ENCODE data around the gene LRP11.

LRP11 gene

GRCh38 chr6:149809798-149810197, 54.4 kb downstream of the LRP11 start:
- no peak for TF ChIP-seq CTCF (conservative IDR thresholded peaks at IDR 0.05)
- H3K27ac ChIP-seq: no peak overlapping the region

- no peak overlapping the region for H3K27ac ChIP-seq
- no peak for TF ChIP-seq CTCF (conservative IDR thresholded peaks at IDR 0.05)
Observed at GRCh38 chr6:149806127-149806526, 58.0 kb downstream of the LRP11 start.

- H3K27ac ChIP-seq: no peak overlapping the region
- TF ChIP-seq CTCF (conservative IDR thresholded peaks at IDR 0.05): no peak
Observed at GRCh38 chr6:149783551-149783950, 80.6 kb downstream of the LRP11 start.

- no peak overlapping the region for H3K27ac ChIP-seq
Observed at GRCh38 chr6:149782337-149782736, 81.8 kb downstream of the LRP11 start.

GRCh38 chr6:149781715-149782114, 82.4 kb downstream of the LRP11 start:
- H3K27ac ChIP-seq: 0 out of 2 replicates have a peak overlapping the region, but pooled peaks have one; percentile 16
- TF ChIP-seq CTCF (conservative IDR thresholded peaks at IDR 0.05): no peak

More at GRCh38 chr6:149782337-149782736, 81.8 kb downstream of the LRP11 start:
- no peak for TF ChIP-seq CTCF (conservative IDR thresholded peaks at IDR 0.05)

- peak overlapping the region; percentile 1; the same call in 1 of the 2 replicates for H3K27ac ChIP-seq
- TF ChIP-seq CTCF (conservative IDR thresholded peaks at IDR 0.05): no peak
Observed at GRCh38 chr6:149779644-149779963, 84.6 kb downstream of the LRP11 start.

GRCh38 chr6:149777624-149778023, 86.5 kb downstream of the LRP11 start:
- no peak for TF ChIP-seq CTCF (conservative IDR thresholded peaks at IDR 0.05)
- no peak overlapping the region for H3K27ac ChIP-seq

- peak overlapping the region; percentile 25 for H3K27ac ChIP-seq
- no peak for TF ChIP-seq CTCF (conservative IDR thresholded peaks at IDR 0.05)
Observed at GRCh38 chr6:149771925-149772324, 92.2 kb downstream of the LRP11 start.

All from VCaP (cell line).